NB4 (cell line): ENCODE results near the gene GBGT1.

Experiments used
- DNase-seq: peaks from one replicate; pipeline ENCODE4 v3.0.0; 2010; ENCODE audit warnings: low read depth
- H3K4me3 ChIP-seq: one replicate; pipeline ENCODE4 v1.5.1; 2011; ENCODE audit warnings: mild to moderate bottlenecking, low read depth, low read length, moderate library complexity
- MYC ChIP-seq: IDR thresholded peaks from 2 replicates; pipeline ENCODE4 v1.6.1; 2011; ENCODE audit warnings: low read depth, low read length
- POLR2A ChIP-seq: IDR thresholded peaks from 2 replicates; pipeline ENCODE4 v1.6.1; 2011; ENCODE audit warnings: mild to moderate bottlenecking; ENCODE audit not compliant: insufficient read length; ENCODE audit errors: extremely low read depth
- TF ChIP-seq, protein P1 (sequence below): IDR thresholded peaks from one replicate; pipeline ENCODE4 v1.5.1; 2012; ENCODE audit warnings: low read depth, low read length
- TF ChIP-seq, protein P2 (sequence below): IDR thresholded peaks from 2 replicates; pipeline ENCODE4 v1.6.1; 2011; ENCODE audit warnings: low read depth, low read length

GBGT1 gene

DNA sequence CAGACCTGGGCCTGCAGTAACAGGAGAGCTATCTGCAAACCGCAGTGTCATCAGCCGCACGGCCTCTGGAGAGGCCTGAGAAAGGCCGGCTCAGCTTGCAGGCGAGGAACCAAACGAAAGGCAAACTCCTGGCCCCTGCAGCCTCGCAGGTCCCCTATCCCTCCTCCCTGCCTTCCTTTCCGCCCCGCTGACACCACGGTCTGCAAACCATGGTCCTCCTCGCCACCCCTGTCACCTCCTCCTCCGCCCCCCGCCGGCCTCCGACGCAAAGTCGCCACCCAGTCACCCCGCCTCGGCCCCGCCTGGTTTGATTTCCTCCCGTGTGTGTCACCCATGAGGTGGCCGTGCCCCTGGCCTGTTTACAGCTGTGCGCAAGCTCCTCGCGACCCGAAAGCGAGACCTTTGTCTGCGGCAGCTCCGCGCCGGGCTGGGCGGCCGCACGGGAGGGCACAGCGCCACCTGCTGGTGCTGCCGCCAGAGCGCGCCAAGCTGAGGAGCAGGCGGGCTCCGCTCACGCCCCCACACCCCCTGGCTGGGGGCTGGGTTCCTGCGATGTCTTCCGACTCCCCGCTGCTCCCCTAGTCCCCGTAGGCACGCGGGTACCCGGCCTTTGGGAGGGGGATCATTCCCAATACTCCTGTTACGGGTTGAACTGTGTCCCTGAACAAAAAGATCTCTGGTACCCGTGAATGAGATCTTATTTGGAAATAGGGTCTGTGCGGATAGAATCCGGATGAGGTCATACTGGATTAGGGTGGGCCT lies 19.4 kb downstream of the GBGT1 start:
- TF ChIP-seq MYC: peak; percentile 48; the same call in 1 of the 2 replicates
- TF ChIP-seq, protein P1, sequence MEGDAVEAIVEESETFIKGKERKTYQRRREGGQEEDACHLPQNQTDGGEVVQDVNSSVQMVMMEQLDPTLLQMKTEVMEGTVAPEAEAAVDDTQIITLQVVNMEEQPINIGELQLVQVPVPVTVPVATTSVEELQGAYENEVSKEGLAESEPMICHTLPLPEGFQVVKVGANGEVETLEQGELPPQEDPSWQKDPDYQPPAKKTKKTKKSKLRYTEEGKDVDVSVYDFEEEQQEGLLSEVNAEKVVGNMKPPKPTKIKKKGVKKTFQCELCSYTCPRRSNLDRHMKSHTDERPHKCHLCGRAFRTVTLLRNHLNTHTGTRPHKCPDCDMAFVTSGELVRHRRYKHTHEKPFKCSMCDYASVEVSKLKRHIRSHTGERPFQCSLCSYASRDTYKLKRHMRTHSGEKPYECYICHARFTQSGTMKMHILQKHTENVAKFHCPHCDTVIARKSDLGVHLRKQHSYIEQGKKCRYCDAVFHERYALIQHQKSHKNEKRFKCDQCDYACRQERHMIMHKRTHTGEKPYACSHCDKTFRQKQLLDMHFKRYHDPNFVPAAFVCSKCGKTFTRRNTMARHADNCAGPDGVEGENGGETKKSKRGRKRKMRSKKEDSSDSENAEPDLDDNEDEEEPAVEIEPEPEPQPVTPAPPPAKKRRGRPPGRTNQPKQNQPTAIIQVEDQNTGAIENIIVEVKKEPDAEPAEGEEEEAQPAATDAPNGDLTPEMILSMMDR: peak; percentile 86
- TF ChIP-seq POLR2A: no peak
- TF ChIP-seq, protein P2, sequence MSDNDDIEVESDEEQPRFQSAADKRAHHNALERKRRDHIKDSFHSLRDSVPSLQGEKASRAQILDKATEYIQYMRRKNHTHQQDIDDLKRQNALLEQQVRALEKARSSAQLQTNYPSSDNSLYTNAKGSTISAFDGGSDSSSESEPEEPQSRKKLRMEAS: peak; percentile 62
- DNase-seq: peak; percentile 81
- H3K4me3 ChIP-seq: no peak overlapping the region

DNA sequence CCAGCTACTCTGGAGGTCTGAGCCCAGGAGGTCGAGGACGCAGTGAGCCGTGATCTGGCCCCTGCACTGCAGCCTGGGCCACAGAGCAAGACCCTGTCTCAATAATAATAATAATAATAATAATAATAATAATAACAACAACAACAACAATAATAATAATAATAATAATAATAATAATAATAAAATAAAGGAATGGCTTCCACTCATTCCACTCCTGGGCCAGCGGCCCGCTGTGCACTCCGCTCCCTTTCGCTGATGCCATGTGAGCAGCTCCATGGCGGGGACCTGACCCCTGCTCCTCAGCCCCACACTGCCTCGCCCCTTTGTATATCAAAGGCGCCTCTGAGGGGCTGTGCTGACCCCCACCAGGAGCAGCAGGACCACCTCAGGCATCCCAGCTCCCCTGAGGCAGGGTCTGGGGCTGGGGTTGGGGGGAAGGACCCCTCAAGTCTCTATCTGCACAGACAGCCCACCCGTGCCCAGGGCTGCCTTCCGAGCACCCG lies 20.0 kb downstream of the GBGT1 start:
- TF ChIP-seq, protein P2: no peak
- TF ChIP-seq POLR2A (no peak), MYC (no peak)
- TF ChIP-seq, protein P1: no peak
- DNase-seq: no peak
- no peak overlapping the region for H3K4me3 ChIP-seq

DNA sequence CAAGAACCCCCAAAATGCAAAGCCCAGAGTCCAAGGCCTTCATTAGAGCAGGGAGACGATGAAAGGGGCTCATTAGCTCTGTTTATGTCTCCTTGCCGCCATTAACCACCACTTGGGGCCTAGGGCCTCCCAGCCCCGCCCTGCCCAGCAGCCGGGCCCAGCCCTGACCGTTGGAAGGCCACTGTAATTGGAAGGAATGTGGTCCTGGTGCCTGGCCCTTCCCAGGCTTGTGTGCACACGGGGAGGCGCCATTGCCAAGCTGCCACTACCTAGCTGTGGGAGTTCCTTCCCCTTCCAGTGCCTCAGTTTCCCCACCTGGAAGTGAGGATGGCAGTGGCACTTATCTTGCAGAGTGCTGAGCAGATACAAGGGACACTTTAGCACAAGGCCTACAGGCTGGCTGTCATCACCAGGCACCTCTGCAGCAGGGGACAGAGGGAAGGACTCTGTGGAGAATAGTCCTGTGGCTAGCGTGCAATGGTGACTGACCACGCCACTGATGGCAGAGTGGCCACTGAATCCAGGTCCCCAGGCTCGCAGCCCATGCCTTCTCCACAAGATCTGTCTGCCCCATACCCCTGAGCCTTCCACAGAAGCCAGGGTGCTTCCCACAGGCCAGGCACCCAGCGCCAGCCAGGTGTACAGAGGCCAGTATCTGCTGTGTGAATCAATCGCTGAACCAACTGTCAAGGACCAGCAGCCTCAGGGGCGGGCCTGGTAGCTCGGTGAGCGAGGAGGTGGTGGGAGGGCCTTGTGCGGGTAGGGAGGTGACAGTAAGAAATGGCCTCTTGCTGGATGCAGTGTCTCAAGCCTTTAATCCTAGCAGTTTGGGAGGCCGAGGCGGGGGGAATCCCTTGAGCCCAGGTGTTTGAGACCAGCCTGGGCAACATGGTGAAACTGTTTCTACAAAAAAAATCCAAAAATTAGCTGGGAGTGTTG lies 20.8 kb downstream of the GBGT1 start:
- DNase-seq: no peak
- TF ChIP-seq, protein P2: no peak
- TF ChIP-seq, protein P1: no peak
- no peak for TF ChIP-seq MYC
- TF ChIP-seq POLR2A: no peak
- H3K4me3 ChIP-seq: no peak overlapping the region

DNA sequence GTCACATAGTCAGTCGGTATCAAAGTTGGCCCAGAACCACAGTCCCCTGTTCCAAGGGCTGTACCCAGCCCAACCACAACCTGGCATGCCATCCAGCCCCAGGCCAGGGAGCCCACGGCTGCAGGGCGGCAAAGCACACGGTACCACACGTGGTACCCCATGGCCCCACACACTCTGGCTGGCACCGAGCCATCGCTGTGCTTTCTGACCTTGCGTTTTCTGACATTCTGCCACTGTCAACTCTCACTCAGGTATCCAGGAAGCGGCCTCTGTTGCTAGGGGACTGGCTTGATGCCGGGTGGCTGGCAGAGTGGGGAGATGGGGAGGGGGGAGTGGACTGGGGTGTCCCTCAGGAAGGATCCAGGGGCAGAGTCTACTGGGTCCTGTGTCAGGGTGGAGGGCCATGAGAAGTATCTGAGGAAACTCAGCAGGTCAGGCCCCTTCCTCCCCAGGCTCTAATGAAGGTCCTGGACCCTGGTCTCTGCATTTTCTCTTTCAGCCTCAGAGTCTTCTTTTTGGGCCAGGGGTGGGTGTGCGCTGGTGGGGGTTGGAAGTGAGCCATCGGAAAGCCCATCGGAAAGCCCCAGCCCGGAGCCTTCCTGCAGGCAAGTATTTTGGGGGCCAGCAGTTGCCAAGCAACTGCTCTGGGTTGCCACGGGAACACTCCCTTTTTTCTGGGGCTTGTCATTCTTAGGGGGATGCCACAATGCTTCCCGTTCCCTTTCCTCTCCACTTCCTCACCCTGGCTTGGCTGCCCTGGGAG lies 21.7 kb downstream of the GBGT1 start:
- no peak overlapping the region for H3K4me3 ChIP-seq
- TF ChIP-seq, protein P2: no peak
- TF ChIP-seq, protein P1: no peak
- no peak for TF ChIP-seq MYC
- no peak for TF ChIP-seq POLR2A
- no peak for DNase-seq

DNA sequence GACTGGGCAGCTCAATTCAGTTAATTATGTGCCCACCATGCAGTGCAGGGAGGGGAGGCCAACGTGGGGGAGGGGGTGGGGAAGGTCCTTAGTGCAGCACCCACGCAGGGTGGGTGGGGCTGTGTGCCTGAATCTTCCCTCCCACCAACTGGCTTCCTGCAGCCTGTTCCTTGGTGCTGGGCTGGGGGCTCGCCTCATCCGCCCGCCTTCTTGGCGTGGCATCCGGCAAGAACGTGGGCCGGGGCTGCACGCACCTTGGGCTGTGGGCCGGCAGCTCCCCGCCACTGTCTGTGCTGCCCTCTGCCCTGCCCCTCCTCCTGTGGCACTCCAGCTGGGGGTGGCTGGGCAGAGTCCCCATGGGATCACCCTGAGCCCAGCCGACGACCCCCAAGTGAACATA lies 23.1 kb downstream of the GBGT1 start:
- DNase-seq: no peak
- TF ChIP-seq, protein P2: no peak
- TF ChIP-seq POLR2A: no peak
- TF ChIP-seq, protein P1: no peak
- TF ChIP-seq MYC: no peak
- no peak overlapping the region for H3K4me3 ChIP-seq
